ENCODE data around the gene ST3GAL6.

- TF ChIP-seq CTCF (conservative IDR thresholded peaks at IDR 0.05; ENCODE audit: low read length): no peak
- TF ChIP-seq EZH2phosphoT487 (IDR thresholded peaks at IDR 0.05; ENCODE audit: borderline replicate concordance, low read depth, low read length): no peak
Observed at GRCh38 chr3:98826126-98826525, 63.0 kb downstream of the ST3GAL6 start.

All from OCI-LY7 (cell line).